Naive thymus-derived CD8-positive, alpha-beta T cell (primary cell): ENCODE results near the gene PDE11A. TPM values are rescaled to one million over a fixed set of nuclear protein-coding genes. Genes with fewer than 3 reads are reported as not detected.
"Not testable (repeated sequence)": the region's sequence is repeated elsewhere in the genome, so short reads cannot be mapped to it uniquely, and the experiment has no call there.

Source experiments
- ATAC-seq, 2 donors: fragments of 150-1000 bp; cut with Tn5 transposase in 1 of 2; sonication (Bioruptor Pico), chemical (Tn5 transposase) in 1 of 2; 1 replicate in 1 of 2; 2 replicates in 1 of 2; pipeline ENCODE4 v1.10.0; 2021; ENCODE audit warnings: mild to moderate bottlenecking in 2 of 2, moderate library complexity in 2 of 2
- POLR2A ChIA-PET: fragments of 350-600 bp; sonication (Branson Sonifier 250); formaldehyde crosslinking; loops from one replicate; lab custom pipeline; 2021; ENCODE audit warnings: antibody characterized with exemption; lab: Charles Lee
- DNase-seq, 10 donors: peaks; one replicate each; pipeline versions ENCODE4 v3.0.0 to v3.0.0-alpha.2; 2020 to 2022
- H3K27ac Mint-ChIP-seq, 10 donors: one replicate each; pipeline ENCODE4 v1.8.0; 2020 to 2022; ENCODE audit warnings: mild to moderate bottlenecking in 10 of 10, mixed read lengths in 10 of 10, moderate library complexity in 4 of 10, inconsistent platforms in 1 of 10
- H3K27me3 Mint-ChIP-seq, 5 donors: one replicate each; pipeline ENCODE4 v1.8.0; 2021 to 2022; ENCODE audit warnings: mixed read lengths in 5 of 5
- H3K36me3 Mint-ChIP-seq, 3 donors: one replicate each; pipeline ENCODE4 v1.8.0; 2020 to 2022; ENCODE audit warnings: mixed read lengths in 3 of 3, mild to moderate bottlenecking in 2 of 3, inconsistent platforms in 1 of 3
- H3K4me1 Mint-ChIP-seq, 4 donors: one replicate each; pipeline ENCODE4 v1.8.0; 2021 to 2022; ENCODE audit warnings: mixed read lengths in 4 of 4
- H3K4me3 Mint-ChIP-seq, 10 donors: one replicate each; pipeline ENCODE4 v1.8.0; 2020 to 2022; ENCODE audit warnings: mild to moderate bottlenecking in 10 of 10, mixed read lengths in 10 of 10, moderate library complexity in 6 of 10, inconsistent platforms in 1 of 10
- H3K9me3 Mint-ChIP-seq, 9 donors: one replicate each; pipeline ENCODE4 v1.8.0; 2020 to 2022; ENCODE audit warnings: mixed read lengths in 9 of 9, mild to moderate bottlenecking in 3 of 9, inconsistent platforms in 1 of 9, moderate library complexity in 1 of 9
- polyA plus RNA-seq, 3 donors: library from polyadenylated mRNA; unstranded; fragments of 300-500 nt; fragmentation: Illumina TruSeq; gene quantifications; one replicate each; pipeline ENCODE4 v1.2.3, GENCODE V29; 2021
- total RNA-seq, 8 experiments: library from RNA in 2 of 8; stranded (reverse) in 2 of 8; gene quantifications; one replicate each; pipeline ENCODE4 v1.2.3 and lab custom pipeline; 2021 to 2026

The PDE11A gene
- total and polyA plus RNA-seq, 5 experiments from 2014 or later = not detected

GRCh38 chr2:178105566-178105965 lies 33.0 kb upstream of the PDE11A start:
- ATAC-seq = no peak
- Mint-ChIP-seq H3K9me3 (no peaks in the 10 kb centered on the region), H3K27ac (no peak overlapping the region), H3K4me3 (no peak overlapping the region), H3K27me3 (no peaks in the 10 kb centered on the region), H3K36me3 (no peaks in the 10 kb centered on the region), H3K4me1 (peaks cover 0 to 5% (median 1%) of the 10 kb centered on the region in 4 donors)
- DNase-seq = no peak
- POLR2A ChIA-PET = no interaction called here

- ATAC-seq = no peak
These were observed 28.9 kb upstream of the PDE11A start for GRCh38 chr2:178101321-178102079.

GRCh38 chr2:178093471-178093870 lies 20.9 kb upstream of the PDE11A start:
- ATAC-seq = no peak
- no peak overlapping the region for H3K4me3 Mint-ChIP-seq
- no peak overlapping the region for H3K27ac Mint-ChIP-seq

More at GRCh38 chr2:178101321-178102079, 28.9 kb upstream of the PDE11A start:
- H3K27ac Mint-ChIP-seq = no peak overlapping the region
- no peak for DNase-seq
- no peaks in the 10 kb centered on the region for H3K36me3 Mint-ChIP-seq
- H3K9me3 Mint-ChIP-seq = no peaks in the 10 kb centered on the region
- H3K4me3 Mint-ChIP-seq = no peak overlapping the region
- POLR2A ChIA-PET = no interaction called here
- H3K4me1 Mint-ChIP-seq = no peaks in the 10 kb centered on the region
- peaks cover 0 to 4% (median 2%) of the 10 kb centered on the region in 5 donors for H3K27me3 Mint-ChIP-seq

GRCh38 chr2:178088774-178089270 lies 16.2 kb upstream of the PDE11A start:
- H3K4me3 Mint-ChIP-seq = no peak overlapping the region
- H3K27me3 Mint-ChIP-seq = peaks cover 0 to 15% (median 5%) of the 10 kb centered on the region in 5 donors
- DNase-seq = no peak
- H3K36me3 Mint-ChIP-seq = no peaks in the 10 kb centered on the region
- ATAC-seq = no peak
- POLR2A ChIA-PET = no interaction called here
- no peaks in the 10 kb centered on the region for H3K4me1 Mint-ChIP-seq
- H3K9me3 Mint-ChIP-seq = no peaks in the 10 kb centered on the region
- H3K27ac Mint-ChIP-seq = no peak overlapping the region

More at GRCh38 chr2:178093471-178093870, 20.9 kb upstream of the PDE11A start:
- Mint-ChIP-seq H3K4me1 (no peaks in the 10 kb centered on the region), H3K36me3 (no peaks in the 10 kb centered on the region), H3K27me3 (peaks cover 0 to 10% (median 7%) of the 10 kb centered on the region in 5 donors), H3K9me3 (no peaks in the 10 kb centered on the region)
- POLR2A ChIA-PET = no interaction called here
- DNase-seq = no peak

- no peak overlapping the region for H3K4me3 Mint-ChIP-seq
- POLR2A ChIA-PET = no interaction called here
- H3K36me3 Mint-ChIP-seq = no peaks in the 10 kb centered on the region
- ATAC-seq = no peak
- no peak overlapping the region for H3K27ac Mint-ChIP-seq
- H3K4me1 Mint-ChIP-seq = no peaks in the 10 kb centered on the region
- H3K27me3 Mint-ChIP-seq = peaks cover 0 to 17% (median 9%) of the 10 kb centered on the region in 5 donors
- peaks cover 0 to 6% (median 0%) of the 10 kb centered on the region in 9 donors for H3K9me3 Mint-ChIP-seq
- DNase-seq = no peak
These were observed 11.7 kb upstream of the PDE11A start for GRCh38 chr2:178084273-178084672.

- H3K27me3 Mint-ChIP-seq = peaks cover 7 to 21% (median 10%) of the 10 kb centered on the region in 5 donors
- DNase-seq (no peak), ATAC-seq (no peak)
- H3K36me3 Mint-ChIP-seq = no peaks in the 10 kb centered on the region
- H3K4me3 Mint-ChIP-seq = no peak overlapping the region
- H3K9me3 Mint-ChIP-seq = peaks cover 0 to 6% (median 0%) of the 10 kb centered on the region in 9 donors
- POLR2A ChIA-PET = no interaction called here
- H3K4me1 Mint-ChIP-seq = no peaks in the 10 kb centered on the region
- H3K27ac Mint-ChIP-seq = no peak overlapping the region
These were observed 9.9 kb upstream of the PDE11A start for GRCh38 chr2:178082408-178083045.

- peaks cover 16 to 34% (median 22%) of the 10 kb centered on the region in 5 donors for H3K27me3 Mint-ChIP-seq
- H3K27ac Mint-ChIP-seq, H3K9me3 Mint-ChIP-seq, POLR2A ChIA-PET, DNase-seq, ATAC-seq, H3K36me3 Mint-ChIP-seq, H3K4me3 Mint-ChIP-seq, H3K4me1 Mint-ChIP-seq: not testable (repeated sequence)
These were observed 6.7 kb upstream of the PDE11A start for GRCh38 chr2:178079279-178079678.

GRCh38 chr2:178076130-178076529 lies 3.6 kb upstream of the PDE11A start:
- DNase-seq (no peak), ATAC-seq (no peak)
- no peak overlapping the region for H3K4me3 Mint-ChIP-seq
- no peak overlapping the region for H3K27ac Mint-ChIP-seq
- H3K4me1 Mint-ChIP-seq = peaks cover 10 to 12% (median 11%) of the 10 kb centered on the region in 4 donors
- H3K9me3 Mint-ChIP-seq = peaks cover 0 to 6% (median 0%) of the 10 kb centered on the region in 9 donors
- POLR2A ChIA-PET = no interaction called here
- peaks cover 33 to 65% (median 46%) of the 10 kb centered on the region in 5 donors for H3K27me3 Mint-ChIP-seq
- no peaks in the 10 kb centered on the region for H3K36me3 Mint-ChIP-seq

- ATAC-seq (no peak), DNase-seq (no peak)
- POLR2A ChIA-PET = no interaction called here
- H3K4me1 Mint-ChIP-seq = peaks cover 10 to 12% (median 11%) of the 10 kb centered on the region in 4 donors
- no peak overlapping the region for H3K4me3 Mint-ChIP-seq
- peaks cover 38 to 72% (median 49%) of the 10 kb centered on the region in 5 donors for H3K27me3 Mint-ChIP-seq
- H3K27ac Mint-ChIP-seq = no peak overlapping the region
- no peaks in the 10 kb centered on the region for H3K36me3 Mint-ChIP-seq
- H3K9me3 Mint-ChIP-seq = peaks cover 0 to 3% (median 0%) of the 10 kb centered on the region in 9 donors
These were observed 2.4 kb upstream of the PDE11A start for GRCh38 chr2:178075006-178075326.

- Mint-ChIP-seq H3K4me1 (peaks cover 10 to 12% (median 11%) of the 10 kb centered on the region in 4 donors), H3K27ac (no peak overlapping the region), H3K27me3 (peaks cover 37 to 72% (median 52%) of the 10 kb centered on the region in 5 donors), H3K9me3 (peaks cover 0 to 3% (median 0%) of the 10 kb centered on the region in 9 donors), H3K36me3 (no peaks in the 10 kb centered on the region), H3K4me3 (no peak overlapping the region)
- DNase-seq (no peak), ATAC-seq (no peak)
- POLR2A ChIA-PET = no interaction called here
These were observed 1.8 kb upstream of the PDE11A start for GRCh38 chr2:178074123-178075005.

- ATAC-seq (no peak), DNase-seq (no peak)
- Mint-ChIP-seq H3K4me1 (peaks cover 10 to 12% (median 11%) of the 10 kb centered on the region in 4 donors), H3K27ac (no peak overlapping the region), H3K27me3 (peaks cover 32 to 56% (median 53%) of the 10 kb centered on the region in 5 donors), H3K9me3 (no peaks in the 10 kb centered on the region), H3K4me3 (peak overlapping the region in 3 of 10 donors; percentile 23 to 73 (median 62)), H3K36me3 (no peaks in the 10 kb centered on the region)
- POLR2A ChIA-PET = no interaction called here
These were observed 586 bp downstream of the PDE11A start for GRCh38 chr2:178072000-178072382.

GRCh38 chr2:178070824-178071223 lies 1.8 kb downstream of the PDE11A start:
- ATAC-seq = no peak
- Mint-ChIP-seq H3K36me3 (no peaks in the 10 kb centered on the region), H3K4me1 (peaks cover 10 to 12% (median 11%) of the 10 kb centered on the region in 4 donors), H3K27ac (no peak overlapping the region), H3K4me3 (peak overlapping the region in 1 of 10 donors; percentile 42), H3K9me3 (no peaks in the 10 kb centered on the region), H3K27me3 (peaks cover 31 to 55% (median 49%) of the 10 kb centered on the region in 5 donors)
- POLR2A ChIA-PET = no interaction called here
- DNase-seq = no peak
